Fibroblast of skin of left quadriceps (primary cell): Measurements from ENCODE around the gene TINCR.
"Not testable (repeated sequence)": the region's sequence is repeated elsewhere in the genome, so short reads cannot be mapped to it uniquely, and the experiment has no call there.

Source experiments
- DNase-seq, 2 experiments: peaks; one replicate each; pipeline ENCODE4 v3.0.0-alpha.2; 2013; ENCODE audit warnings: low read depth in 2 of 2

TINCR gene

DNA sequence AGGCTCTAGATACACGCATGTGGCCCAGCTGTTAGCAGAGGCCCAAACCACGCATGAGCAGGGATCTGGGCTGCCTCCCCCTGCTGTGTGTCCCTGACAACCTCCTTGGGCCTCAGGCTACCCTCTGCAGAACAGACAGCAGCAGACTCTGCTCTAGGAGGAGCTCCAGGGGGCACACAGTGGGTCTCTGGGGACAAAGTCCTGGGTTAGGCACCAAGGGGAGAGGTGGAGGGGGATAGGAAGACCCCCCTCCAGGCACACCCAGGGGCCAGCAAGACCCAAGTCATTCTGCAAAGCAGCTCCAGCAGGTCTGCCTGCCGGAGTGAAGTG lies 8.0 kb downstream of the TINCR start:
- DNase-seq = no peak

DNA sequence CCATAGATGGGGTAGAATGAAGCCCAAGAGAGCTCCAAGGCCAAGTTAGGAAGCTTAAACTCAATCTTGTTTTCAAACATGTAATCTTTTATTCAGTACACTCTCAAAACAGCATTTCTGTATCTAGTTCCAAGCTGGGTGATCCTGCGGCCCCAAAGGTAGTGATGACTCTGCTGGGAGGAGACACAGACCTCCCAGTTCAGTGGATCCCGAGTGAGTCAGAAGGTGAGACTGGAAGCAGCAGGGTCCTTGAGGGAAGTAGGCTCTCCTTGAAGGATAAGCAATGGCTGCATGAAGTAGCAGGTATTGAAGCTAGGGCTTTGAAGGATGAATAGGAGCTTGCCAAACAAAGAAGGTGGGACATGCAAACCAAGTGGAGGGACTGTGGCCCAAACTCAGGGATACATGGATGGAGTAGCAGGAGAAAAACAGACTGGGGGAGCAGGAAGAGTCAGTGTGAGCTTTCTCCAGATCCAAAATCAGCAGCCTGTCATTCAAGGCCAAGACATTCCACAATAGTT lies 9.6 kb downstream of the TINCR start:
- no peak for DNase-seq

DNA sequence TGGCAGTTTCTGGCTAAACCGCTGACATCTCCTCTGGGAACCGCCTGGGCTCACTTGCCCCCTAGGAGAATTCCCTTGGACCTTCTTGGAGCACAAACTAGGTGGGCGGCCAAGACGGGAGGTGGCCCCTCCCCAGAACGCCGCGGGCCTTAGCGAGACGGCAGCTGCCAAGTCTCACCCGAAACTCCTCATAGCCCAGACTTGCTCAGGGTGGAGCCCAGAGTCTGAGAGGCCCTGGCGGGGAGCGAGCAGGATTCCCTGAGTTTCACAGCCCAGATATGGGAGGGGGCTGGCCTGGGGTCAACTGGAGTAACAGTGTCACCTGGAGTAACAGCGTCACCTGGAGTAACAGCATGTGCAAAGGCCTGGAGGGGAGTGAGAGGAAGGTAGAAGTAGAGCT lies 10.1 kb downstream of the TINCR start:
- DNase-seq = no peak

DNA sequence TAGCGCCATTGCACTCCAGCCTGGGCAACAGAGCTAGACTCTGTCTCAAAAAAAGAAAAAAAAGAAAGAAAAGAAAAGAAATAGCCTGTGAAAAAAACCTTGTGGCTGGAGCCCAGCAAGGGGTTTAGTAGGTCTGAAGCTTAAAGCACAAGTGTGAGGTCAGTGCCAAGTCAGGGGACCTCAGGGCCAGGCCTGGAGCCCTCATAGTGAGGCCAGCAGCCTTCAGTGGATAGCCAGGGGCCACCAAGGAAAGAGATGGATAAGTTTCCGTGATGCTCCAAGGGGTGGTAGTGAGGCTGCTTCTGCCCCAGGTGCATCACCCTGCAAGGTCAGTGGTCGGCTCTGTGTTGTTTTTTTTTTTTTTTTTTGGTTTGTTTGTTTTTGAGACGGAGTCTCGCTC lies 12.9 kb downstream of the TINCR start:
- no peak for DNase-seq

DNA sequence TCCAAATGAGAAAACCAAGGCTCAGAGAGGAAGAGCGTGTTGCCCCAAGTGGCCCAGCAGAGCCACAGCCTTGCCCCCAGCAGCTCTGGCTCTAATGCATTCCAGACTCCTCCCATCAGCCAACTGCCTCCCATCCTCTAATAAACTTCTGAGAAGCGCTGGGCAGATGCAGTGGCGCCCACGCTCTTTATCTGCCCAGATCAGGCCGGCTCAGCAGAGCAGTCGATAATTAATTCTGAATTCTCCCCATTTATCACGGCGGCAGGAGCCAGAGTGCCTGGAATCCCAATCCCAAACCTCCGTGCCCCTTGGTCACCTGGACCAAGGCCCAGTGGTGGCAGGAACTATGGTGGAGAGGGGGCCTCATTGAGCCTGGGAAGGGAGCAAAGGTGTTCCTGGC lies 13.9 kb downstream of the TINCR start:
- DNase-seq = no peak

DNA sequence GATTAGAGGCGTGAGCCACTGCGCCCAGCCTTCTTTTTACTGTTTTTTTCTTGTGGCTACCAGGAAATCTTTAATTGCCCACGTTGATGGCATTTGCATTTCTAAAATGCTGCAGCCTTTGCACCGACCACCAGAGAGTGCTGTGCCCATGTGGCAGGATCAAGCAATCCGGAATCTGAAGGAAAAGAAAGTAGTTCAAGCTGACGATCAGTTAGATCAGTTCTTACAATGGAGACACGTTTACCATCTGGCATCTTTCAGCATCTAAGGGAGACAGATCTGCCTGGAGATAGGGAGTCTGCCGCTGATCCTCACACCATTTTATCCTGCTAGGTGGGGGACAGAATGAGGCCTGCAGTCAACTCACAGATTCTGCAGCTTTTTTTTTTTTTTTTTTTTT lies 19.9 kb downstream of the TINCR start:
- peak; percentile 4 to 9 for DNase-seq

DNA sequence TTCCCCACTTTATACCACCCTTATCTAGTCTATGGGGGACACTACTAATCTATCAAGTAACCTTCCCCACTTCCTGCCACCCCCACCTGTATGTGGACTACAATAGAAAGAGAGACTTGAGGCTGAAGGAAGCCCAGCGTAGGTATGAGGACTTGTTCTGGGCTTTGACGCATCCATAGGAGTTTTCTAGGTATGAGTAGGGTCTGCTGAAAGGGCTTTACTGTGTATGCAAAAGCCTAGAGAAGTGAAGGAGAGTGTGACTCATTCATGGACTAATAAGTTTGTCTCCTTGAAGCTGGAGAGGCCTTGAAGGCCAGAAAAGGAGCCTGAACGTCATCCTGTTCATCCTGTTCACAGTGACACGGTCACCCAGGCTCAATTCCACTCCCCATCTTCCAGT lies 21.8 kb downstream of the TINCR start:
- DNase-seq = no peak

DNA sequence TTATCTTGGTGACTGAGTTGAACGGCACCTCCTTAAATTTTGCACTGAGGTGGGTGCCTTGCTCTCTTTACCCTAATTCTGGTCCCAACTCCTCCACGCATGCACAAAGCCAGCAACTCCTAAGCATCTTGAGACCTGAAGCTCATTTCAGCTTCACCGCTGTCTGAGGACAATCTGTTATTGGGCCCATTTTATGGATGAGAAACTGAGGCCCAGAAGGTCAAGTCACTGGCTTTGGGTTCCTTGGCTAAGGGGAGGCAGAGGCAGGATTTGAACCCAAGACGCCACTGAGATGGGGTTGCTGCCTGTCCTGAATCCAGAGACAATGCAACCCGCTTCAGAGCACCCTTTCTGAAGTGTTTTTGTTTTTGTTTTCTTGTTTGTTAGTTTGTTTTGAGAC lies 22.7 kb downstream of the TINCR start:
- no peak for DNase-seq

DNA sequence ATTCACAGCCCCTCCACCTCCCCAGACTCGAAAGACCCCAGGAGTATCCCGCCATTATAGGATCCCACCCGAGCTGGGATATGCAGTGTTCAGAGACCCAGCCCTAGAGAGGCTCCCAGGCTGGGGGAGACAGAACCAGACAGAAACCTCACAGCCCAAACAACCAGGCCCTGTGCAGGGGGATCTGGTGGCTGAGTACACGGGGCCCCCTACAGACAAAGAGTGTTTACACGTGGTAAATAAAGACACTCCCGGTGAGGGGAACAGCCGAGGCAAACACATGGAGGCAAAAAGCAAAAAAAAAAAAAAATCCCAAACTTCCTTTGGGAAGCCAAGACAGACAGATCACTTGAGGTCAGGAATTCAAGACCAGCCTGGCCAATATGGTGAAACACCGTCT lies 25.1 kb downstream of the TINCR start:
- DNase-seq = no peak

DNA sequence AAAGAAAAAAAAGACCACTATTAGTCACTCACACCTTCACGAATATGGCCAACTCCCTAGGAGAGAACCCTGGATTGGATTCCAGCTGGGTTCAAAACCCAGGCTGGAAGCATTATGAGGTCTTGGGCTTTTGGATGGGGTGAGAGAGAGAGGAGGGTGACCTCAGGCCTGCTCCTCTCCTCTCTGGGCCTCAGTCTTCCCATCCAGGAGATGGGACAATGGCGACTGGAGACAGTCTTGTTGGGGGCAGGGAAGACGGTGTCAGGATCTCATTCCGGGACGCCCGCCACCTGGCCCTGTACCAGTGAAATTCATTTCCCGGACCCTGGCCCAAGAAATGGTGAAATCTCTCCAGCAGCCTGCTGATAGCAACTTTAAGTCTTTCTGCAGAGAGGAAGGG lies 26.3 kb downstream of the TINCR start:
- no peak for DNase-seq

DNA sequence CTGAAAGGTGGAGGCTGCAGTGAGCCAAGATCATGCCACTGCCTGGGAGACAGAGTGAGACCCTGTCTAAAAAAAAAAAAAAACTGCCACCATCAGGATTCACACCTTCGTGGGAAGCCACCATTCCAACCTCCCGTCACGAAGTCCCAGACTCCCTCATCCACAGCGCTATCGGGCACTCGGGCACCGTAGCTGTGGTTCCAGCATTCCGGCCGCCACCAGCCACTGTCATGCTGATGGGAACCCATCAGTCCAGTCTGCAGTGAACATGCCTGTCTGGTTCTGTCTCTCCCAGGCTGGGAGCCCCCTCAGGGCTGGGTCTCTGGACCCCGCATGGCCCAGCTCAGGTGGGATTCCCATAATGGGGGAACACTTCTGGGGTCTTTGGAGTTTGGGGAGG lies 27.5 kb downstream of the TINCR start:
- no peak for DNase-seq

DNA sequence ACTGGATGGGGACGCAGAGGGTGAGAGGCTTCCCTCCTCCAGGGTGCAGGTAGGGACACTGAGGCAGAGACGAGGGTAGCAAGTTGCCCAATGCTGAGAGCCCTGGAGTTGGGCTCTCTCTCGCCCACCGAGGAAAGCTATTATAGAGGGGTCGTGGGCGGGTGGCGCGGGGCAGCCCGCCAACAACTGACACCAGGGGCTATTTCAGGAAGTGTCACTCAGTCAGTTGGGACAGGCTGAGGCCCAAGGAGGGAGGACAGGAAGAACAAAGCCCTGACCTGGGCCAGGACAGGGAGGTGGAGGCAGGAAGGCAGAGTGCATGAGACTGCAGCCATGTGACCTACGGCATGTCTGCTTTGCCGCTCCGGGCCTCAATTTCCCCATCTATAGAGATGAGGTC lies 29.9 kb downstream of the TINCR start:
- DNase-seq = no peak

DNA sequence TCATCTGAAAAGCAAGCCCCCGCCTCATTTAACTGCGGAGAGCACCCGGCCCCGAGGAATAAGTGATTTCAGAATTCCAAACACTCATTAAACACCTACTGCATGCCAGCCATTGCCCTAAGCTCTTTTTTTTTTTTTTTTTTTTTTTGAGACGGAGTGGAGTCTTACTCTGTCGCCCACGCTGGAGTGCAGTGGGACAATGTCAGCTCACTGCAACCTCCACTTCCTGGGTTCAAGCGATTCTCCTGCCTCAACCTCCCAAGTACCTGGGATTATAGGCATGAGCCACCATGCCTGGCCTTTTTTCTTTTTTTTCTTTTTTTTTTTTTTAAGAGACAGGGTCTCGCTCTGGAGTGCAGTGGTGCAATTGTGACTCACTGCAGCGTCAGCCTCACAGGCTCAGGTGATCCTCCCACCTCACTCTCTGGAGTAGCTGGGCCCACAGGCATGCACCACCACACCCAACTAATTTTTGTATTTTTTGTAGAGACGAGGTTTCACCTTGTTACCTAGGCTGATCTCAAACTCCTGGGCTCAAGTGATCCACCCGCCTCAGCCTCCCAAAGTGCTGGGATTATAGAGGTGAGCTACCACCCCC lies 30.7 kb downstream of the TINCR start:
- DNase-seq = not testable (repeated sequence)

DNA sequence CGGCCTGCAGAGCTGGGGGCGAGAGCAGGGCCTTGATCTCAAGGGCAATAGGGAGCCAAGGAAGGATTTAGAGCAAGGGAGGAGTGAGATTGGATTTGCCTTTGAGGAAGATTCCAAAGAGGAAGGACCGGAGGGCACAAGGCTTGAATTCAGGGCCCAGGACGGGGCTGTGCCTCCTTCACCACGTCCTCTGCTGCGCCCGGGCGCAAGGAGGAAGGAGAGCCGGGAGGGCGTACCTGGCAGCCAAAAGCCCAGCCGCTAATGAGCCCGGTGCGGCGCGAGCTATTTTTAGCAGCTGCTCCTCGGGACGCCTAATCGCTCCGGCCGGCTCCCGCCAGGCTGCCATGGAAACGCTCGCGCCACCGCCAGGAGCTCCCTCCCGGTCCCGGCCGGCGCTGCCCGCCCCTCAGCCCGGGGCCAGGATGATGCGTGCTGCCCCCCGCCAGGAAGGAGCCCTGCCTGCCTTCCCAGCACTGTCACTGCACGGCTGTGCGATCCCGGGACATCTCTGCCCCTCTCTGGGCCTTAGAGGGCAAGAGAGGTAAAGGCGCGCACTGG lies 31.3 kb downstream of the TINCR start:
- DNase-seq = peak; percentile 15 to 17

DNA sequence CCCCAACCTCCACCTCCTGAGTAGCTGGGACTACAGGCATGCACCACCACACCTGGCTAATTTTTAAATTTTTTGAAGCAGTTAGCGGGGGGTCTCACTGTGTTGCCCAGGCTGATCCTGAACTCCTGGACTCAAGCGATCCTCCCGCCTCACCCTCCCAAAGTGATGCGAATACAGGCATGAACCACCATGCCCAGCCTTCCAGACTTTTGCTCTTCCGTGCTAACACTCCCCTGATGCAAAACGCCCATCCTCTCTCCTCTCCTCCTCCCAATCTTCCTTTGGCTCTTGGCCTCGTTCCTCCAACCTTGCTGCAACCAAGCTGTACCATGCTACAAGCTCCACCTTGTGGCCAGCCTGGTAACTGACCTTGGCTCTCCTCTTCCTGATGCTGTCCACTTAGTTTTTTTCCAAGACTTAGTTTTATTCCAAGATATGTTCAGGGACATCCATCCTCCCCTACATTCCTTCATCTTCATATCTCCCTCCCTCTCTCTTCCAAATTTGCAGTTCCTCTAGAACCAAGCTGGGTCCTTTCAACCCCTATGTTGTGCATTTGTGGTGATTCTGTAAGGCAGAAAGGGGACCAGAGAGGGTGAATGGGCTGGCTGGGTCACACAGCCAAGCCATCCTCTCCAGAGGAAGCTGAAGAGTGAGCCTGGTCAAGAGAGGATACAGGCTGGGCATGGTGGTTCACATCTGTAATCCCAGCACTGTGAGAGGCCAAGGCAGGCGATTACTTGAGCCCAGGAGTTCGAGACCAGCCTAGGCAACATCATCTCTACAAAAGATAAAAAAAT lies 32.8 kb downstream of the TINCR start:
- DNase-seq = no peak

DNA sequence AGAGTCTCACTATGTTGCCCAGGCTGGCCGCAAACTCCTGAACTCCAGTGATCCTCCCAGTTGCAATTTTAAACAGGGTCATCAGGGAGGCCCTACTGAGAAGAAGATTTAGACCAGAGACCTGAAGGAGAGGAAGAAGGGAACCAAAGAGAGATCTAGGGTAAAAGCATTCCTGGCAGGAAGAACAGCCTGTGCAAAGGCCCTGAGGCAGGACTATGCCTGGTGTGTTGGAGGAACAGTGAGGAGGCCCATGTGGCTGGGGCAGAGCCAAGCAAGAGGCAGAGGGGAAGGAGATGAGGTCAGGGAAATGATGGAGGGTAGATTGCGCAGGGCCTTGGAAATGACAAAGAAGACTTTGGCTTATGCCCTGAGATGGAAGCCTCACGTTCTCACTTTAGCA lies 34.5 kb downstream of the TINCR start:
- no peak for DNase-seq

DNA sequence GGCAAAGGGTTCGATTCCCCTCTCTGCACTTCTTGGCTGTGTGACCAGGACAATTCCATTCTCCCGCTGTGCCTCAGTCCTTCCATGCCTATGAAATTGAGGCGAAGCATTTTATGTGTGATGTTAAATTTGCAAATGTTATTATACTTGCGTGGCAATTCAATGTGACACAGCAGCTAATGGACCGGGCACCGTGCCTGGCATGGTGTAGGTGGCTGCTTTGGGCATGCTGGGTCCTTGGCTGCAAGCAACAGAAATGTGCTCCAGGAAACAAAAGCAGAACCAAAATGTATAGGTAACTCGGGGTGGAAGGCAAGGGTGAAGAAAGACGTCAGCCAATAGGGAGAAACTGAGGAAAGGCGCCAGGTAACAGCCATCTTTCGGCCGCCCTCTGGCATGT lies 37.1 kb downstream of the TINCR start:
- DNase-seq = no peak

DNA sequence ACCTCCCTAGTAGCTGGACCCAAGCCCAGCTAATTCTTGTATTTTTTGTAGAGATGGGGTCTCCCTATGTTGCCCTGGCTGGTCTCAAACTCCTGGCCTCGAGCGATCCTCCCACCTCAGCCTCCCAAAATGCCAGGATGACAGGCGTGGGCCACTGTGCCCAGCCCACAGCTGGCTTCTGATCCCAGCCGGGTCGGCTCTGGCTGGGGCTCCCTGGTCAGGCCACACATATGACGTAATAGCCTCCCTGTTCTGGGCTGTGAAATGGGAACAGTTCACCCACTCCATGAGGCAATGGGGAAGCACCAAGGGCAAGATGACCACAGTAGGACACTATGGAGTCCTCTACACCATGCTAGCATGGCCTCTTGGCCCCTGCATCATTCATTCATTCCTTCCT lies 41.1 kb downstream of the TINCR start:
- no peak for DNase-seq

DNA sequence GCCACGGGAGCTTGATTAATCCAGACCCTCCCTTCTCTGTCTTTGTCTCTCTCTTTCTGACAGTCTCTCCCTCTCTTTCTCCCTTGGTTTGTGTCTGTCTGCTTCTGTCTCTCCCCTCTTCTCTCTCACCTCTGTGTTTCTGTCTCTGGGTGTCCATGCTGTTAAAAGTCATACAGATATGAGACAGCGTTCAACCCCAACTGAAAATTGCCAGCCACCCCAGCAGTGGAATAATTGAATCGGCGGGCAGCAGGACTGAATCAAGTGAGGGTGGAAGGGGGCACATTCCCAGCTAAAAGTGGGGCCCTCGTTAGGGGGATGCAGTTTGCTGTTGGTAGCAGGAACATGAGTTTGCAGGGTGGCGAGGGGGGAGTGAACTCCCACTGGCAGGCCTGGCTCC lies 43.7 kb downstream of the TINCR start:
- no peak for DNase-seq

DNA sequence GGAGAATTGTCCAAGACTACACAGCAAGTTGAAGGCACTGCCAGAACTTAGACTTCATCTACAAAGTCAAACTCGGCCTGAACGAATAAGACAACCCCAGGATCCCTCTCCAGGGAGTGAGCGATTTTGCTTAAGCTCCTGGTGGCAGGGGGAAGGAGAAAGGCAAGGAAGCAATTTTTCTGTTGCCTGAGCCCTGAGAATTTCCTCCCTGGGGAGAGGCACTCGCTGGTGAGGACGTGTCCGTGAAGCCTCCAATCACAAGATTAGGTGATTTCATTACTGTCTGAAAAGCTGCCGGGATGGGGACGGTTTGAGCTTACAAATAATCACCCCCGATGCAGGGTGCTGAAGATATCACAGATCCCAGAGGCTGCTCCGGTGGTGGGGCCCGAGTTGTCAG lies 45.6 kb downstream of the TINCR start:
- DNase-seq = no peak

DNA sequence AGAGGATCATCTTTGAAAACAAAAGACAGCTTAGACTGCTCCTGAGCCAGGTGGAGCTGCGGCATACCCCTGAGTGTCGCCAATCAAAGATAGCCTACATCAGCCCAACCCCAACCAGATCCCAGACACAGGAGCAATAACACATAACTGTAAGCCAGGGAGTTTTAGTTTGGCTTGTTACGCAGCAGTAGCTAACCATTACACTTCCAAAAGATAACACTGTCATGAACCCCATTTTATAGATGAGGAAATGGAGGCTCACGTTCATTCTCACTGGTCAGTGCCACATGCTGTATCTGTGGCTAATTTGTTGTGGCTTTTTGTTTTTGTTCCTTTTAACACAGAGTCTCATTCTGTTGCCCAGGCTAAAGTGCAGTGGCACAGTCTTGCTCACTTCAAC lies 47.3 kb downstream of the TINCR start:
- DNase-seq = no peak

DNA sequence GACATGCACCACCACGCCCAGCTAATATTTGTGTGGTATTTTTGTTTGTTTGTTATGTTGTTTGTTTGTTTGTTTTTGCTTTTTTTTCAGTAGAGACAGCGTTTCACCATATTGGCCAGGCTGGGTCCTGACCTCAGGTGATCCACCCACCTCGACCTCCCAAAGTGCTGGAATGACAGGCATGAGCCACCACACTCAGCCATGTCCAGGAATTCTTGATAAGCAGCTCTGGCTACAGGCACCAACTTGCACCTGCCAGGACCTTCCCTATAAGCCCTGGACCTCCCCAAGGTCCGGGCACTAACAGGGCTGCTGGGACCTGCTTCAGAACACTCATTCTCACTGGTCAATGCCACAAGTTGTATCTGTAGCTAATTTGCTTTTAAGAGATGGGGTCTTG lies 48.7 kb downstream of the TINCR start:
- DNase-seq = no peak

DNA sequence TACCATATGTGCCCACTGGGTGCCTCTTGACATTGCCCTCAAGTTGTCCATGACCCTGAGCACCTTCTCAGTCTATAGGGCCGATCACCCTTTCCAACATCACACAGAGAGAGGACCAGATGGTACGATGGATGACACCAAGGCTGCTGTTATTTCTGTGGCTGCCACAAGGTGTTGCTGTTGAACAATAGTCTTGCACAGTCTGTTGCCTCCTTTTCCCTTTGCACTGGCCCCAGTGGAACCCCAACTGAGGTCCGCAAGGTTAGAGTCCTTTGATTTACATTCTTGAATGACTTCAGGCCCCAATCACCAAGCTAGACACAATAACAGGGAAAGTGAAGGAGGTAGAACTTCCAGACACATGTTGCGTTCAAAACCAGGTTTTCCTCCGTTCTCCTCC lies 52.0 kb downstream of the TINCR start:
- DNase-seq = no peak
